GM18520 (cell line): Measurements from ENCODE around the gene PCSK1N.
"Not testable (repeated sequence)": the region's sequence is repeated elsewhere in the genome, so short reads cannot be mapped to it uniquely, and the experiment has no call there.

Experiments used
- ATAC-seq: cut with Tn5 transposase; IDR thresholded peaks from one replicate; pipeline ENCODE4 v1.9.1; 2021; ENCODE audit not compliant: unreplicated experiment

The PCSK1N gene

GRCh38 chrX:48835524-48836329, at the start of gene PCSK1N:
Gene PCSK1N (minus strand): TSS chrX:48835610. CDS start chrX:48835532, 78 bp downstream.
- ATAC-seq, result no peak

GRCh38 chrX:48883729-48884128, 48.3 kb upstream of the PCSK1N start:
- ATAC-seq, result no peak

GRCh38 chrX:48876944-48877343, 41.5 kb upstream of the PCSK1N start:
- not testable (repeated sequence) for ATAC-seq

GRCh38 chrX:48872017-48872416, 36.6 kb upstream of the PCSK1N start:
- not testable (repeated sequence) for ATAC-seq

DNA sequence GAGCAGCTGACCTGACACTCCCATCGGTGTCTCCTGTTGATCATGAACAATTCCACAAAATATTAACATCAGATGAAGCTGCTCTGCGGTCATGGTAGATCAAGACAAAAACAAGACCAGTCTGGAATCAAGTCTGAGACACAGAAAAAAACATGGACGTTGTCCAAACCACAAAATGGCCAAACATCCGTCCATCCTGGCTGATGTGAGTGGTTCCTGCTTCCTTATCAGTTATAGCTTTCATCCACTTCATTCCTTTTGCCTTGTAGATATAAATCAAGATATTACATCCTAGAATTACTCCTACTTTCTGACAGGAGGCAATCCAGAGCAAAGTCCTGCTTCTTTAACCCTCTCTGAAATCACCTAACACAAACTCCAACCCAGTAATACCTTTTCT, 28.8 kb upstream of the PCSK1N start:
- no peak for ATAC-seq

DNA sequence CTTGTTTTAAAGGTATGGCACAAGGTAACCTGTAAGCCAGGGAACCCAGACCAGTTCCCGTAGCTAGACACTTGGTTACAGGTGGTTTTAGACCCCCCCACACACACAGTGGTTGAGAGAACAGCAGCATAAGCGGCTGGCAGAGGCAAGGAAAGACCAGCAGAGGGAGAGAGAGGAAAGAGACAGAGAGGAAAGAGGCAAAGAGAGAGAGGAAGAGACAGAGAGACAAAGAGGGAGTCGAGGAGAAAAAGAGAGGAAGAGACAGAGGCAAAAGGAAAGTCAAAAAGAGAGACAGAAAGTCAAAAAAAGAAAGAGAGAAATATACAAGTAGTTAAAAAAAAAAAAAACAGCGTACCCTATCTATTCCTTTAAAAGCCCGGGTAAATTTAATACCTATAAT, 19.5 kb upstream of the PCSK1N start:
- no peak for ATAC-seq

- not testable (repeated sequence) for ATAC-seq
Observed at GRCh38 chrX:48854121-48854804, 18.9 kb upstream of the PCSK1N start.

DNA sequence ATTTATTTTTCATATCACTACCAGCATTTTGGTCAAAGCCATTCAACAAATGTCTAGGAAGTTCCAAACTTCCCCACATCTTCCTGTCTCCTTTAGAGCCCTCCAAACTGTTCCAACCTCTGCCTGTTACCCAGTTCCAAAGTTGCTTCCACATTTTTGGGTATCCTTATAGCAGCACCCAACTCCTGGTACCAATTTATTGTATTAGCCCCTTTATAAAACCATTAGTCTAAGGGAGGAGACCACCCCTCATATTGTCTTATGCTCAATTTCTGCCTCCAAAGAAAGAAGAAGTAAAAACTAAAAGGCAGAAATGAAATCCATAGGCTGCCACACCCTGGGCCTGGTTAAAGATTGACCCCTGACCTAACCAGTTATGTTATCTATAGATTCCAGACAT, 18.1 kb upstream of the PCSK1N start:
- ATAC-seq, result not testable (repeated sequence)

- ATAC-seq, result no peak
Observed at GRCh38 chrX:48852857-48853256, 17.4 kb upstream of the PCSK1N start.

DNA sequence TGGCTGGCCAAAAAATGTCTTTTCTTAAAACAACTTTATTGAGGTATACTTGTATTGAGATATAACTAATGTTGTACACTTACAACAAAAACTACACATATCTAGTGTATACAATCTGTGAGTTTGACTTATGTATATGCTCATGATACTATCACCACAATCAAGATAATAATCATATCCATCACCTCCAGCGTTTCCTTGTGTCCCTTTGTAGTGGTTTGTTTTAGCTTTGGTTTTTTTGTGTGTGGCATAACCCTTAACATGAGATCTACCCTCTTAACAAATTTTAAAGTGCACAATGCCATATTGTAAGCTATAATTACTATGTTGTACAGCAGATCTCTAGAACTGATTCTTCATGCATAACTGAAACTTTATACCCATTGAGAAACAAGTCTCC, 13.4 kb upstream of the PCSK1N start:
- ATAC-seq, result no peak

DNA sequence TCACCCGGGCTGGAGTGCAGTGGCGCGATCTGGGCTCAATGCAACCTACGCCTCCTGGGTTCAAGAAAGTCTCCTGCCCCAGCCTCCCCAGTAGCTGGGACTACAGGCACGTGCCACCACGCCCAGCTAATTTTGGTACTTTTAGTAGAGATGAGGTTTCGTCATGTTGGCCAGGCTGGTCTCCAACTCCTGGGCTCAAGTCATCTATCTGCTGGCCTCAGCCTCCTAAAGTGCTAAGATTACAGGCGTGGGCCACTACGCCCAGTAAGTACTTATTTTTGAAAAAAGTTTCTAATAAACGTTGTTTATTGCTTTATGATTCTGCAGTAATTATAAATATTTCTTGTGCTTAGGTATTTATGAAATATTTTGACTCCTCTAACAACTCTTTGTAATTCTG, 4.3 kb upstream of the PCSK1N start:
- no peak for ATAC-seq

GRCh38 chrX:48834383-48834709, 1.1 kb downstream of the PCSK1N start:
- no peak for ATAC-seq

DNA sequence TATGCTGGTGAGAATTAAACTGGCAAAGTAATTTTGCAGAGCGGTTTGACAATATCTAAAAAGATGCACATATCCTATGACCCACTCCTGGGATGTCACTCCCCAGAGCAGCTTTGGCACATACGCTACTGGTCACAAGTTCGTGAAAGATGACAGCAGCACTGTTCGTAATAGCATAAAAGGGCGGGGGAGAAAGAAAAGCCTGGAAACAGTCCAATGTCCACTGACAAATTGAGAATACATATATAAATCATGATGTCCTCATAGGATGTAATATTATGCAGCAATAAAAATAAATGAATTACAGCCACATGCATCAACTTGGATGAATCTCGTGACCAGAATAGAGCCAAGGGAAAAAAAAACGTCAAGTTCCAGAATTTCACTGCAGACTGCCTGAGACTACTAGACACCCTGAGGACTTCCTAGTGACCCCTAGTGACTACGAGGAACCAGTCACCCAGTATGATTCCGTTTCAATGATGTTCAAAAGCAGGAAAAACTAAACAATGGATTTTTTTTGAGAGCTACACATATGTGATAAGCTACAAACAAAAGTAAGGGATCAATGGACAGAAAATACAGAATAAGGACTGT, 1.8 kb downstream of the PCSK1N start:
- ATAC-seq, result no peak

DNA sequence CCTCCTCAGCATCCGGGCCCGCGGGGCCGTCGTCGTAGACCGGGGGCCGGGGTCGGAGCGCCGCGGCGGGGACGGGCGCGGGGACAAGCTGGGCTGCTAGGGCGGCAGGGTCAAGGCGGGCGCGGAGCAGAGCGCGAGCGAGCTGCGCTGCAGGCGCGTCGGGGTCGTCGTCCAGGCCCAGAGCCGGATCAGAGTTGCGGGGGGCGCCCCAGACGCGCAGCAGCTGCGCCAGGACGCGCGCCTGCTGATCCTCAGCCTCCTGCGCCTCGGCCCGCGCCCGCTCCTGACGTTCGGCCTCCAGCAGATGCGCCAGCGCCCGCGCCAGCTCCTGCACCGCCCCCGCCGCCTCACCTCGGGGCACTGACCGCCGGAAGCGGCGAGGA, 3.5 kb downstream of the PCSK1N start:
- no peak for ATAC-seq

DNA sequence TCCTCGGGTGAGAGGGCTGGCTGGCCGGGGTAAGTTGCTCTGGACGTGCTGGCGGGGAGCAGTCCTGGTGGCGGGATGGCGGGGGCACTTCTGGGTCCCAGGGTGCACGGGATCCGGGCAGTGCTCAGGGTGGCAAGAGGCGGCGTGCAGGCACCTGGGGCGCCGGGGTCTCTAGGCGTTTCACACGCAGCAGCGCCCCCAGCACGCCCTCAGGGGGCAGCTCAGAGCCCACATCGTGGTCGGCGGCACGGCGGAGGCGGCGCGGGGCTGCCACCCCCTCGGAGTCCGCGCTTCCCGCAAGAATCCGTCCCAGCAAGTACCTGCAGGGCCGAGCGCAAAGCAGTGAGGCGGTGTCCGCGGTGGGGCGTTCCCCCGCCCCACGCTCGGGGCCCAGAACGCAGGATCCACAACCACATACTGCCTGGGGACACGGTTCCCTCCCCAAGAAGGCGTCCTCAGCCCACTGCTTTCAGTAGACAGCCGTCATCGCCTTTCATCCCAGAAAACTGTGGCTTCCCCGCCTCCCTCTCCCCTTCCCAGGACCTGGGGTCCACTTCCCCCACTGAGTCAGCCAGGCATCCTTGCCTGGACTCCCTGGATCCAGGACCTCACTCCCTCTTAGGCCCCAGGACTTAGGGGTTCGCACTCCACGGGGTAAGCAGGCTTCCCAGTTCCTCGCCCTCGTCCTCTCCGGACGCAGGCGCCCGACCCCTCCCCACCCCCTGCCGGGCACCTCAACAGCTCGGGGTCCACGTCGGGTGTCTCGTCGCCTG, 4.1 kb downstream of the PCSK1N start:
- ATAC-seq, result no peak

- no peak for ATAC-seq
Observed at GRCh38 chrX:48829016-48829735, 6.2 kb downstream of the PCSK1N start.

- ATAC-seq, result no peak
Observed at GRCh38 chrX:48827654-48827968, 7.8 kb downstream of the PCSK1N start.

DNA sequence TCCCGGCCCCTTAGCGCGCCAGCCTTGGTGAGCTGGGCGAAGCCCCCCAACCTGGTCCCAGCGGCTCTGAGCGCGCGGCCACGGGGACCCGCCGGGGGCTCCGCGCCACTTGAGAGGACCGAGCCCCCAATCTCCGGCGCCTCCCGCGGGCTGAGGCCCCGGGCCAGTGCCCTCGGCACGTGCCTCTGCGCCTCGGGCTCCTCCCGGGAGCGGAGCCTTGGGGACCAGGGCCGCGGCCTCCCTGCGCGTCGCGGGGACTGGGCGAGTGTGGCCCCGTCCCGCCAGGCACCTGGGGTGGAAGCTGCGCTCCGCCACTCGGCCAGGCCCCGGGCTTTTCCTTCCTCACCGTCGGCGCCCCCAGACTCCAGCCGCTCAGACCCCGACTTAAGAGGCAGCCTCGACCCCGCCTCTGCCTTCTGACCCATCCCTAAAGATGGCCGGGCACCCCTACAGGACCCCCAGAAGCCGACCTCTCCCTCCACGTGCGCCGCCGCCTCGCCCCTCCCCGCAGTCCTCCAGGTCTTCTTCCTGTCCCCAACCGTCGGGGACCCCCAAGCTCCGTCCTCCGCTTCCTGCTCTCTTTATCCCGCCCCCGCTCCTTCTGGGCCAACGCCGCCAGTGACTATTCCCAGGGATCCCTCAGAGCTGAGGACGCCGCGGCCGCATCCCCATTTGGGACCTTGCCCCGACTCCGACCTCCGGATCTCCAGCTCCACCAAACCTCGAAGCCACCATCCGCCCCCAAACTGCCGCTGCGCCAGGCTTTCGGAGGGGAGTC, 8.3 kb downstream of the PCSK1N start:
- ATAC-seq, result no peak

DNA sequence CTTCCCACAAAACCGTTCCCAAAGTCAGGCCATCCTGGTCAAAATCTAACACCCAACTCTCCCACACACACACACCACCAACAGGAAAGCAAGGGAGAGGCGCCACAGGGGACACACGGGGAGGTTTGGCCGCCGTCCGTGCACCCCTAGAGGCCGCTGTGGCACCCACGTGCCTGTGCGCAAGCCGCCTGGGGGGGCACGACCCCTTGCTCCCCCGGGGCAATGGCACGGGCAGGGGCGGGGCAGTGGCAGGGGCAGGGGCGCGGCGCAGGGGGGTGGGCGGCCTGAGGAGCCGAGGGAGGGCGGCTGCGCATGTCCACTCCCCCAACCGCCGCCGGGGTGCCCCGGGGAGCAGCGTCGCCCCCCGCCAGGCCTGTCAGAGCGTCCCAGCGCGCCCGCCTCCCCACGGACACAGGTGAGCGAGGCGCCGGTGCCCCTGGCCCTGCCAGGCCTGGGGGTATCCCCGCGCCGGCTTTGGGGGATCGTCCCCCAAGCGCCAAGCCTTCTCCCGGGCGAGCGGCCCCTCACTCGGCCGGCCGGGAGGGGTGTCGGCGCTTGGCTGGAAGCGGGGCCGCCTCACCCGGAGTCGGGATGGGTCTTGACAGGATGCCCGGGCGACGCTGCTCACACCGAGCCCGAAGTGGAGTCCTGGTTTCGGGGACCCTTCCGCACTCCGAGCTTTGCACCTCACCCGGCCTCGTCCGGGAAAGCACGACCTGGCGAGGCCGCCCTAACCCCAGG, 9.1 kb downstream of the PCSK1N start, which contains the start of gene ERAS:
Gene ERAS (plus strand): TSS at position 379 of the 741 bp plus-strand sequence. CDS start 2,611 bp downstream, outside the sequence.
- ATAC-seq, result no peak
